HCT116 (cell line): ENCODE measurements around the gene MAP2K4.
A peak's percentile ranks its signal among the peaks of the same experiment; 100 is the strongest.

ENCODE experiments used
- ATF3 ChIP-seq: IDR thresholded peaks from 2 replicates; pipeline ENCODE4 v1.6.1; 2012
- CEBPB ChIP-seq: IDR thresholded peaks from 2 replicates; pipeline ENCODE4 v1.6.1; 2012; ENCODE audit warnings: low read depth
- CTCF ChIP-seq, 3 experiments: fragments of 200-600 bp in 1 of 3; sonication (generic) in 1 of 3; IDR thresholded peaks in 2 of 3; conservative IDR thresholded peaks in 1 of 3; 2 replicates each; pipeline ENCODE4 v1.5.1; 2012 to 2017; ENCODE audit warnings: low read depth in 2 of 3, low read length in 2 of 3, antibody characterized with exemption in 1 of 3, borderline replicate concordance in 1 of 3, control low read depth in 1 of 3, mild to moderate bottlenecking in 1 of 3, mixed read lengths in 1 of 3, mixed run types in 1 of 3, moderate library complexity in 1 of 3; ENCODE audit not compliant: insufficient read depth in 1 of 3
- EZH2 ChIP-seq: fragments of 200-600 bp; sonication (generic); IDR thresholded peaks from 2 replicates; pipeline ENCODE4 v1.6.1; 2017; ENCODE audit warnings: antibody characterized with exemption, mixed run types
- FOSL1 ChIP-seq: IDR thresholded peaks from 2 replicates; pipeline ENCODE4 v1.6.1; 2012; ENCODE audit warnings: low read depth
- POLR2A ChIP-seq: IDR thresholded peaks from 2 replicates; pipeline ENCODE4 v1.7.0; 2011; ENCODE audit warnings: borderline replicate concordance; ENCODE audit not compliant: insufficient read depth, insufficient read length; ENCODE audit errors: extremely low read depth
- POLR2AphosphoS5 ChIP-seq: IDR thresholded peaks from 2 replicates; pipeline ENCODE4 v1.6.1; 2011; ENCODE audit warnings: mild to moderate bottlenecking, low read depth, low read length, moderate library complexity
- RAD21 ChIP-seq: IDR thresholded peaks from 2 replicates; pipeline ENCODE4 v1.6.1; 2012; ENCODE audit warnings: low read depth, mild to moderate bottlenecking
- SIN3A ChIP-seq: IDR thresholded peaks from 2 replicates; pipeline ENCODE4 v1.6.1; 2012; ENCODE audit warnings: low read depth
- TCF7L2 ChIP-seq: IDR thresholded peaks from 2 replicates; pipeline ENCODE4 v1.7.0; 2011; ENCODE audit warnings: borderline replicate concordance, inconsistent platforms; ENCODE audit not compliant: insufficient read depth, insufficient read length; ENCODE audit errors: extremely low read depth
- YY1 ChIP-seq: IDR thresholded peaks from 2 replicates; pipeline ENCODE4 v1.6.1; 2011; ENCODE audit warnings: low read length, low read depth, moderate library complexity, mild to moderate bottlenecking; ENCODE audit not compliant: insufficient replicate concordance; ENCODE audit errors: extremely low read depth
- ZNF274 ChIP-seq: fragments of 200-500 bp; sonication (Bioruptor generic); IDR thresholded peaks from 2 replicates; pipeline ENCODE4 v1.6.1; 2014; ENCODE audit warnings: mild to moderate bottlenecking, low read depth, low read length, inconsistent platforms
- TF ChIP-seq, protein P1 (sequence below): IDR thresholded peaks from 2 replicates; pipeline ENCODE4 v1.6.1; 2012; ENCODE audit warnings: low read depth
- TF ChIP-seq, protein P2 (sequence below): IDR thresholded peaks from 2 replicates; pipeline ENCODE4 v1.6.1; 2012

GRCh38 chr17:12020642-12021622, at the start of gene MAP2K4:
- TF ChIP-seq CTCF (IDR thresholded peaks at IDR 0.05 in 2 of 3, conservative IDR thresholded peaks at IDR 0.05 in 1 of 3; ENCODE audit: borderline replicate concordance in 1 of 3, insufficient read depth in 1 of 3, low read depth in 2 of 3, low read length in 2 of 3) (no peak), POLR2A (peak; percentile 90), POLR2AphosphoS5 (peak; percentile 91), ZNF274 (no peak), RAD21 (no peak), EZH2 (no peak), YY1 (peak; percentile 89), SIN3A (peak; percentile 12; the same call in 1 of the 2 replicates), TCF7L2 (no peak), FOSL1 (no peak), CEBPB (no peak), ATF3 (no peak)
- TF ChIP-seq, protein P1, sequence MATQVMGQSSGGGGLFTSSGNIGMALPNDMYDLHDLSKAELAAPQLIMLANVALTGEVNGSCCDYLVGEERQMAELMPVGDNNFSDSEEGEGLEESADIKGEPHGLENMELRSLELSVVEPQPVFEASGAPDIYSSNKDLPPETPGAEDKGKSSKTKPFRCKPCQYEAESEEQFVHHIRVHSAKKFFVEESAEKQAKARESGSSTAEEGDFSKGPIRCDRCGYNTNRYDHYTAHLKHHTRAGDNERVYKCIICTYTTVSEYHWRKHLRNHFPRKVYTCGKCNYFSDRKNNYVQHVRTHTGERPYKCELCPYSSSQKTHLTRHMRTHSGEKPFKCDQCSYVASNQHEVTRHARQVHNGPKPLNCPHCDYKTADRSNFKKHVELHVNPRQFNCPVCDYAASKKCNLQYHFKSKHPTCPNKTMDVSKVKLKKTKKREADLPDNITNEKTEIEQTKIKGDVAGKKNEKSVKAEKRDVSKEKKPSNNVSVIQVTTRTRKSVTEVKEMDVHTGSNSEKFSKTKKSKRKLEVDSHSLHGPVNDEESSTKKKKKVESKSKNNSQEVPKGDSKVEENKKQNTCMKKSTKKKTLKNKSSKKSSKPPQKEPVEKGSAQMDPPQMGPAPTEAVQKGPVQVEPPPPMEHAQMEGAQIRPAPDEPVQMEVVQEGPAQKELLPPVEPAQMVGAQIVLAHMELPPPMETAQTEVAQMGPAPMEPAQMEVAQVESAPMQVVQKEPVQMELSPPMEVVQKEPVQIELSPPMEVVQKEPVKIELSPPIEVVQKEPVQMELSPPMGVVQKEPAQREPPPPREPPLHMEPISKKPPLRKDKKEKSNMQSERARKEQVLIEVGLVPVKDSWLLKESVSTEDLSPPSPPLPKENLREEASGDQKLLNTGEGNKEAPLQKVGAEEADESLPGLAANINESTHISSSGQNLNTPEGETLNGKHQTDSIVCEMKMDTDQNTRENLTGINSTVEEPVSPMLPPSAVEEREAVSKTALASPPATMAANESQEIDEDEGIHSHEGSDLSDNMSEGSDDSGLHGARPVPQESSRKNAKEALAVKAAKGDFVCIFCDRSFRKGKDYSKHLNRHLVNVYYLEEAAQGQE, result no peak
- TF ChIP-seq, protein P2, sequence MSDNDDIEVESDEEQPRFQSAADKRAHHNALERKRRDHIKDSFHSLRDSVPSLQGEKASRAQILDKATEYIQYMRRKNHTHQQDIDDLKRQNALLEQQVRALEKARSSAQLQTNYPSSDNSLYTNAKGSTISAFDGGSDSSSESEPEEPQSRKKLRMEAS, result no peak
